OCI-LY7 (cell line): ENCODE data around the gene BICC1.

ENCODE experiments used
- EZH2phosphoT487 ChIP-seq: fragments of 200-600 bp; sonication (generic); IDR thresholded peaks from 2 replicates; pipeline ENCODE4 v1.6.1; 2018; ENCODE audit warnings: low read depth, borderline replicate concordance, mild to moderate bottlenecking, mixed run types, antibody characterized with exemption, low read length, moderate library complexity, mixed read lengths
- TF ChIP-seq, protein P1 (sequence below): fragments of 200-600 bp; sonication (generic); conservative IDR thresholded peaks from 2 replicates; pipeline ENCODE4 v1.5.1; 2014; ENCODE audit warnings: mild to moderate bottlenecking, antibody characterized with exemption, low read length, moderate library complexity, mixed read lengths

- TF ChIP-seq, protein P1, sequence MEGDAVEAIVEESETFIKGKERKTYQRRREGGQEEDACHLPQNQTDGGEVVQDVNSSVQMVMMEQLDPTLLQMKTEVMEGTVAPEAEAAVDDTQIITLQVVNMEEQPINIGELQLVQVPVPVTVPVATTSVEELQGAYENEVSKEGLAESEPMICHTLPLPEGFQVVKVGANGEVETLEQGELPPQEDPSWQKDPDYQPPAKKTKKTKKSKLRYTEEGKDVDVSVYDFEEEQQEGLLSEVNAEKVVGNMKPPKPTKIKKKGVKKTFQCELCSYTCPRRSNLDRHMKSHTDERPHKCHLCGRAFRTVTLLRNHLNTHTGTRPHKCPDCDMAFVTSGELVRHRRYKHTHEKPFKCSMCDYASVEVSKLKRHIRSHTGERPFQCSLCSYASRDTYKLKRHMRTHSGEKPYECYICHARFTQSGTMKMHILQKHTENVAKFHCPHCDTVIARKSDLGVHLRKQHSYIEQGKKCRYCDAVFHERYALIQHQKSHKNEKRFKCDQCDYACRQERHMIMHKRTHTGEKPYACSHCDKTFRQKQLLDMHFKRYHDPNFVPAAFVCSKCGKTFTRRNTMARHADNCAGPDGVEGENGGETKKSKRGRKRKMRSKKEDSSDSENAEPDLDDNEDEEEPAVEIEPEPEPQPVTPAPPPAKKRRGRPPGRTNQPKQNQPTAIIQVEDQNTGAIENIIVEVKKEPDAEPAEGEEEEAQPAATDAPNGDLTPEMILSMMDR: no peak
- TF ChIP-seq EZH2phosphoT487: no peak
Observed at GRCh38 chr10:58718596-58718995, 205.9 kb downstream of the BICC1 start.
